ENCODE results near the gene PER2. TPM values are rescaled to one million over a fixed set of nuclear protein-coding genes. Genes with fewer than 3 reads are reported as not detected.

PER2 gene, protein sequence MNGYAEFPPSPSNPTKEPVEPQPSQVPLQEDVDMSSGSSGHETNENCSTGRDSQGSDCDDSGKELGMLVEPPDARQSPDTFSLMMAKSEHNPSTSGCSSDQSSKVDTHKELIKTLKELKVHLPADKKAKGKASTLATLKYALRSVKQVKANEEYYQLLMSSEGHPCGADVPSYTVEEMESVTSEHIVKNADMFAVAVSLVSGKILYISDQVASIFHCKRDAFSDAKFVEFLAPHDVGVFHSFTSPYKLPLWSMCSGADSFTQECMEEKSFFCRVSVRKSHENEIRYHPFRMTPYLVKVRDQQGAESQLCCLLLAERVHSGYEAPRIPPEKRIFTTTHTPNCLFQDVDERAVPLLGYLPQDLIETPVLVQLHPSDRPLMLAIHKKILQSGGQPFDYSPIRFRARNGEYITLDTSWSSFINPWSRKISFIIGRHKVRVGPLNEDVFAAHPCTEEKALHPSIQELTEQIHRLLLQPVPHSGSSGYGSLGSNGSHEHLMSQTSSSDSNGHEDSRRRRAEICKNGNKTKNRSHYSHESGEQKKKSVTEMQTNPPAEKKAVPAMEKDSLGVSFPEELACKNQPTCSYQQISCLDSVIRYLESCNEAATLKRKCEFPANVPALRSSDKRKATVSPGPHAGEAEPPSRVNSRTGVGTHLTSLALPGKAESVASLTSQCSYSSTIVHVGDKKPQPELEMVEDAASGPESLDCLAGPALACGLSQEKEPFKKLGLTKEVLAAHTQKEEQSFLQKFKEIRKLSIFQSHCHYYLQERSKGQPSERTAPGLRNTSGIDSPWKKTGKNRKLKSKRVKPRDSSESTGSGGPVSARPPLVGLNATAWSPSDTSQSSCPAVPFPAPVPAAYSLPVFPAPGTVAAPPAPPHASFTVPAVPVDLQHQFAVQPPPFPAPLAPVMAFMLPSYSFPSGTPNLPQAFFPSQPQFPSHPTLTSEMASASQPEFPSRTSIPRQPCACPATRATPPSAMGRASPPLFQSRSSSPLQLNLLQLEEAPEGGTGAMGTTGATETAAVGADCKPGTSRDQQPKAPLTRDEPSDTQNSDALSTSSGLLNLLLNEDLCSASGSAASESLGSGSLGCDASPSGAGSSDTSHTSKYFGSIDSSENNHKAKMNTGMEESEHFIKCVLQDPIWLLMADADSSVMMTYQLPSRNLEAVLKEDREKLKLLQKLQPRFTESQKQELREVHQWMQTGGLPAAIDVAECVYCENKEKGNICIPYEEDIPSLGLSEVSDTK (N-terminal part only)
- 11.8 and 12.6 TPM in 2 replicates for total RNA-seq
- 5.5 TPM for total RNA-seq (2013)
- 3.2 and 4.2 TPM in 2 replicates for polyA plus RNA-seq
- polyA minus RNA-seq: 5.4 and 21.1 TPM in 2 replicates

DNA sequence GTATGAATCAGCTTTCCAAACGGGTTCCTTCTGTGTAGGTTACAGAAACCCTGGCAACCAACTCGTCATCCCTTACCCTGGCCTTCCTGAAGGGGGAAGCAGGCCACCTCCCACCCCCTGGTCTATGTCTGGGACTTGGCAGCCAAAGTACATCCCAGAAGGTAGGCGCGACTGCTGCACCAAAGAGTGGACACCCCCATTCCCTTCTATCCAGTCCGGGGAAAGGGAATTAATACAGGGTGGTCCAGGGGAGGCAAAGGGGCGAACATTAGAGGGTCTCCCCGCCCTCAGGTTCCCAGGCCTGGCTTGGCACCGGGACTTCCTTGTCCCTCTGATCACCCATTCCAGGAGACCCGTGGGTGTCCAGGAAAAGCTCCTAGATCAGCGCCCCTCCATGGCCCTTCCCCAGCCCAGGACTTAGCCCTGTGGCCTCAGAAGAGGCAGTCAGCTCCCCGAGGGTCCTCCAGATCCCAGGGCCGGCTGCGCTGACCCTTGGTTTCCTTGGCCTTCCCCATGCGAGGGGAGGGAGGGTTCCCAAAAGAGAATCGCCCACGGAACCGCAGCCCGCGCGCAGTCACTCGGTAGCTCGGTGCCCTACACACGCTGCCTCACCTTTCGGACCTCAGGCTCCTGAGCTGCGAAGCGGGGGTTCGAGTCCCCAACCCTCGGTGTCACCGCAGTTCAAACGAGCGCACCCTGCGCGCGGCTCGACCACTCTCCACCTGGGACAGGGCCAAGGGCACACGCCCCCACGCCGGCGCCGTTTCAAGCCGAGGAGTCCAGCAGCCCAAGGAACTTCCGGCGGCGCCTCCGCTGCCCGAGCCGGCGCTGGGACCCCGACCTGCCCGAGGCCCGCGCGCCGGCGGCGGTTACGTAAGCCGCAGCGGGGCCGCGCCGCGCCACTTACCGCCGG, at the start of gene PER2:
Gene PER2, minus strand, starts transcription at position 874 of the 913 bp plus-strand sequence. CDS start 10,674 bp downstream, outside the sequence.
- peaks cover 52% of the 10 kb centered on the region for H3K79me2 ChIP-seq (ENCODE audit: control insufficient read depth, insufficient read depth, low read length)
- peak within 1 kb of the TSS; percentile 76 to 93 for H3K27ac ChIP-seq (ENCODE audit: low read length in 2 of 2)
- H3K4me2 ChIP-seq (replicated peaks; ENCODE audit: low read depth, low read length, poor library complexity, severe bottlenecking): peak within 1 kb of the TSS; percentile 90
- H2AFZ ChIP-seq (ENCODE audit: insufficient read depth, low read depth, low read length, poor library complexity, severe bottlenecking): peak within 1 kb of the TSS; percentile 92
- peak within 1 kb of the TSS; percentile 51 to 89 (median 87) for H3K4me3 ChIP-seq (ENCODE audit: control extremely low read depth in 1 of 5, extremely low read depth in 1 of 5, insufficient read depth in 1 of 5, low read depth in 2 of 5, low read length in 4 of 5)
- no peaks in the 10 kb centered on the region for H3K36me3 ChIP-seq (replicated peaks in 1 of 2; ENCODE audit: control extremely low read depth in 1 of 2, control insufficient read depth in 1 of 2, extremely low read depth in 1 of 2, insufficient read depth in 2 of 2, low read length in 1 of 2)
- Mint-ChIP-seq H3K4me1 (peaks cover 47% of the 10 kb centered on the region), H3K9me3 (ENCODE audit: insufficient read depth) (no peaks in the 10 kb centered on the region), H3K27me3 (no peaks in the 10 kb centered on the region), H3K4me3 (peak within 1 kb of the TSS; percentile 97), H3K27ac (peak within 1 kb of the TSS; percentile 98)
- DNase-seq (peak; percentile 57), ATAC-seq (ENCODE audit: low read depth) (peak; percentile 11)
- peaks cover 26 to 37% of the 10 kb centered on the region in 2 donors for H3K4me1 ChIP-seq (ENCODE audit: control insufficient read depth in 2 of 2, insufficient read depth in 2 of 2, low read length in 2 of 2)
- CTCF ChIA-PET: interaction anchor here (0.8 kb wide), 1 partner anchor 25 kb away, joined by 4 read pairs; no protein-coding TSS in a partner anchor
- H3K9me3 ChIP-seq (ENCODE audit: control extremely low read depth in 1 of 3, control insufficient read depth in 2 of 3, insufficient read depth in 1 of 3, low read length in 2 of 3): no peaks in the 10 kb centered on the region
- TF ChIP-seq, protein P1, sequence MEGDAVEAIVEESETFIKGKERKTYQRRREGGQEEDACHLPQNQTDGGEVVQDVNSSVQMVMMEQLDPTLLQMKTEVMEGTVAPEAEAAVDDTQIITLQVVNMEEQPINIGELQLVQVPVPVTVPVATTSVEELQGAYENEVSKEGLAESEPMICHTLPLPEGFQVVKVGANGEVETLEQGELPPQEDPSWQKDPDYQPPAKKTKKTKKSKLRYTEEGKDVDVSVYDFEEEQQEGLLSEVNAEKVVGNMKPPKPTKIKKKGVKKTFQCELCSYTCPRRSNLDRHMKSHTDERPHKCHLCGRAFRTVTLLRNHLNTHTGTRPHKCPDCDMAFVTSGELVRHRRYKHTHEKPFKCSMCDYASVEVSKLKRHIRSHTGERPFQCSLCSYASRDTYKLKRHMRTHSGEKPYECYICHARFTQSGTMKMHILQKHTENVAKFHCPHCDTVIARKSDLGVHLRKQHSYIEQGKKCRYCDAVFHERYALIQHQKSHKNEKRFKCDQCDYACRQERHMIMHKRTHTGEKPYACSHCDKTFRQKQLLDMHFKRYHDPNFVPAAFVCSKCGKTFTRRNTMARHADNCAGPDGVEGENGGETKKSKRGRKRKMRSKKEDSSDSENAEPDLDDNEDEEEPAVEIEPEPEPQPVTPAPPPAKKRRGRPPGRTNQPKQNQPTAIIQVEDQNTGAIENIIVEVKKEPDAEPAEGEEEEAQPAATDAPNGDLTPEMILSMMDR (IDR thresholded peaks at IDR 0.05): no peak
- TF ChIP-seq EZH2 (IDR thresholded peaks at IDR 0.05; ENCODE audit: borderline replicate concordance, insufficient read depth, low read depth, low read length, poor library complexity, severe bottlenecking): no peak
- POLR2A ChIA-PET: no interaction called here
- H4K20me1 ChIP-seq (ENCODE audit: control insufficient read depth, insufficient read depth, low read length, poor library complexity, severe bottlenecking): peaks cover 25% of the 10 kb centered on the region
- under 1% methylated on average over 62 of the region's 65 CpGs for whole genome bisulfite sequencing (ENCODE audit: insufficient coverage)
- peak within 1 kb of the TSS; percentile 84 for H3K9ac ChIP-seq (ENCODE audit: low read length)
- intact Hi-C loops (cut with micrococcal nuclease): loop anchor here (2.0 to 10.0 kb wide), 3 partner anchors 57 to 613 kb away; no protein-coding TSS in a partner anchor
- peaks cover 0 to 2% (median 0%) of the 10 kb centered on the region in 4 experiments for H3K27me3 ChIP-seq (replicated peaks in 1 of 4; ENCODE audit: control extremely low read depth in 1 of 4, control insufficient read depth in 3 of 4, insufficient read depth in 4 of 4, low read length in 3 of 4)

Data from B cell (primary cell).